GM23248 (cell line): ENCODE results near the gene QKI. TPM values are rescaled to one million over a fixed set of nuclear protein-coding genes. Genes with fewer than 3 reads are reported as not detected.

Source experiments
- DNase-seq: peaks from one replicate; pipeline ENCODE4 v3.0.0-alpha.2; 2015
- H2AFZ ChIP-seq: fragments of 200-600 bp; sonication (generic); 2 replicates; pipeline ENCODE4 v1.6.1; 2016; ENCODE audit warnings: antibody characterized with exemption
- H3F3A ChIP-seq: fragments of 200-600 bp; sonication (generic); 2 replicates; pipeline ENCODE4 v1.6.1; 2016; ENCODE audit warnings: mild to moderate bottlenecking, antibody characterized with exemption, mixed run types; ENCODE audit not compliant: insufficient read depth
- H3K27ac ChIP-seq: fragments of 200-600 bp; sonication (generic); 2 replicates; pipeline ENCODE4 v1.5.1; 2016; ENCODE audit warnings: mild to moderate bottlenecking
- H3K27me3 ChIP-seq: fragments of 200-600 bp; sonication (generic); replicated peaks from 2 replicates; pipeline ENCODE4 v1.6.1; 2016; ENCODE audit warnings: mild to moderate bottlenecking; ENCODE audit not compliant: insufficient read depth
- H3K36me3 ChIP-seq: fragments of 200-600 bp; sonication (generic); 2 replicates; pipeline ENCODE4 v1.6.1; 2016; ENCODE audit warnings: low read depth, mild to moderate bottlenecking
- H3K4me1 ChIP-seq: fragments of 200-600 bp; sonication (generic); 2 replicates; pipeline ENCODE4 v1.6.1; 2016; ENCODE audit warnings: mild to moderate bottlenecking; ENCODE audit not compliant: insufficient read depth
- H3K4me2 ChIP-seq: fragments of 200-600 bp; sonication (generic); one replicate; pipeline ENCODE4 v1.6.1; 2016; ENCODE audit warnings: mild to moderate bottlenecking; ENCODE audit not compliant: unreplicated experiment
- H3K4me3 ChIP-seq: fragments of 200-600 bp; sonication (generic); 2 replicates; pipeline ENCODE4 v1.5.1; 2016; ENCODE audit warnings: mild to moderate bottlenecking
- H3K79me2 ChIP-seq: fragments of 200-600 bp; sonication (generic); 2 replicates; pipeline ENCODE4 v1.6.1; 2016; ENCODE audit warnings: mild to moderate bottlenecking; ENCODE audit not compliant: insufficient read depth
- H3K9ac ChIP-seq: fragments of 200-600 bp; sonication (generic); 2 replicates; pipeline ENCODE4 v1.6.1; 2016; ENCODE audit warnings: mild to moderate bottlenecking
- H3K9me2 ChIP-seq: fragments of 200-600 bp; sonication (generic); 2 replicates; pipeline ENCODE4 v1.6.1; 2016; ENCODE audit warnings: mixed run types, mild to moderate bottlenecking, moderate library complexity; ENCODE audit not compliant: insufficient read depth
- H3K9me3 ChIP-seq: fragments of 200-600 bp; sonication (generic); one replicate; pipeline ENCODE4 v1.6.1; 2017; ENCODE audit warnings: low read depth
- H4K20me1 ChIP-seq: fragments of 200-600 bp; sonication (generic); 2 replicates; pipeline ENCODE4 v1.6.0; 2016; ENCODE audit not compliant: insufficient read depth
- EZH2 ChIP-seq: fragments of 200-600 bp; sonication (generic); IDR thresholded peaks from 2 replicates; pipeline ENCODE4 v1.6.1; 2018; ENCODE audit warnings: antibody characterized with exemption, mild to moderate bottlenecking; ENCODE audit not compliant: insufficient read depth, poor library complexity, severe bottlenecking
- EZH2phosphoT487 ChIP-seq: fragments of 200-600 bp; sonication (generic); IDR thresholded peaks from 2 replicates; pipeline ENCODE4 v1.6.1; 2018; ENCODE audit warnings: antibody characterized with exemption, moderate library complexity, mild to moderate bottlenecking, low read depth; ENCODE audit not compliant: insufficient read depth
- WGBS, 2 experiments: methylation state at CpG; one replicate each; pipeline ENCODE4 v1.1.6; 2015 to 2017; ENCODE audit warnings: low lambda C conversion rate in 2 of 2, low coverage in 1 of 2; ENCODE audit errors: missing lambda C conversion rate in 2 of 2; 5-methylcytosine and 5-hydroxymethylcytosine counted together
- in situ Hi-C: fragments of 300-500 bp; cut with MboI; formaldehyde crosslinking; loops from 2 replicates; pipeline ENCODE4 v1.15.0; 2020
- polyA plus RNA-seq: library from polyadenylated mRNA; unstranded; fragments of >200 nt; fragmentation: Nextera tagmentation; extraction: Ambion mirVana; gene quantifications from 2 replicates; pipeline ENCODE4 v1.2.1, GENCODE V29; 2016
- total RNA-seq: library from RNA; depleted of rRNA; stranded (reverse); fragments of >200 nt; shearing (Covaris generic); gene quantifications from 2 replicates; pipeline ENCODE4 v1.2.3, GENCODE V29; 2014

Gene QKI
- total and polyA plus RNA-seq, 2 experiments from 2014 or later: 13.6 to 145 TPM

GRCh38 chr6:163404825-163405265, 9.7 kb upstream of the QKI start:
- Histone ChIP-seq H3K9ac (peak overlapping the region; percentile 81), H3F3A (peaks cover 14% of the 10 kb centered on the region; the same call in 1 of the 2 replicates), H3K4me3 (0 out of 2 replicates have a peak overlapping the region, but pooled peaks have one; percentile 66), H3K9me3 (no peaks in the 10 kb centered on the region), H3K27me3 (no peaks in the 10 kb centered on the region), H3K36me3 (no peaks in the 10 kb centered on the region), H3K27ac (peak overlapping the region; percentile 67), H2AFZ (peak overlapping the region; percentile 97), H3K4me2 (peak overlapping the region; percentile 94), H3K79me2 (no peaks in the 10 kb centered on the region), H3K9me2 (no peaks in the 10 kb centered on the region), H3K4me1 (peaks cover 23% of the 10 kb centered on the region), H4K20me1 (no peaks in the 10 kb centered on the region)
- TF ChIP-seq EZH2phosphoT487: no peak
- peak; percentile 80 for DNase-seq
- in situ Hi-C loops: no loop called here
- WGBS, 2 experiments: 43 to 48% methylated on average over 10 of the region's 10 CpGs

GRCh38 chr6:163405412-163406309, 8.9 kb upstream of the QKI start:
- WGBS, 2 experiments: 21% methylated on average over 18 of the region's 18 CpGs
- Histone ChIP-seq H4K20me1 (no peaks in the 10 kb centered on the region), H3K4me2 (peak overlapping the region; percentile 94), H3K9ac (peak overlapping the region; percentile 81), H3K79me2 (no peaks in the 10 kb centered on the region), H2AFZ (peak overlapping the region; percentile 97), H3F3A (peaks cover 14% of the 10 kb centered on the region; the same call in 1 of the 2 replicates), H3K4me1 (peaks cover 23% of the 10 kb centered on the region), H3K27ac (peak overlapping the region; percentile 67), H3K27me3 (no peaks in the 10 kb centered on the region), H3K9me3 (no peaks in the 10 kb centered on the region), H3K36me3 (no peaks in the 10 kb centered on the region), H3K9me2 (no peaks in the 10 kb centered on the region), H3K4me3 (peak overlapping the region; percentile 66)
- no peak for TF ChIP-seq EZH2phosphoT487
- no peak for TF ChIP-seq EZH2
- peak; percentile 67 for DNase-seq
- in situ Hi-C loops: no loop called here

GRCh38 chr6:163406366-163406765, 8.2 kb upstream of the QKI start:
- no peaks in the 10 kb centered on the region for H3K36me3 ChIP-seq
- no peaks in the 10 kb centered on the region for H3K9me3 ChIP-seq
- in situ Hi-C loops: no loop called here
- peaks cover 23% of the 10 kb centered on the region for H3K4me1 ChIP-seq
- H4K20me1 ChIP-seq: no peaks in the 10 kb centered on the region
- WGBS, 2 experiments: 88 to 100% methylated on average over 1 of the region's 1 CpG
- peak overlapping the region; percentile 97 for H2AFZ ChIP-seq
- TF ChIP-seq EZH2phosphoT487: no peak
- peaks cover under 1% of the 10 kb centered on the region; the same call in 1 of the 2 replicates for H3K79me2 ChIP-seq
- DNase-seq: peak; percentile 20
- peak overlapping the region; percentile 67 for H3K27ac ChIP-seq
- H3K27me3 ChIP-seq: no peaks in the 10 kb centered on the region
- no peaks in the 10 kb centered on the region for H3K9me2 ChIP-seq
- H3K4me2 ChIP-seq: peak overlapping the region; percentile 94
- H3K9ac ChIP-seq: peak overlapping the region; percentile 81
- H3K4me3 ChIP-seq: peak overlapping the region; percentile 66
- peaks cover 14% of the 10 kb centered on the region; the same call in 1 of the 2 replicates for H3F3A ChIP-seq

- in situ Hi-C loops: no loop called here
- Histone ChIP-seq H3F3A (peaks cover 14% of the 10 kb centered on the region; the same call in 1 of the 2 replicates), H3K36me3 (no peaks in the 10 kb centered on the region), H2AFZ (peak overlapping the region; percentile 97), H3K27ac (peak overlapping the region; percentile 67; the same call in 1 of the 2 replicates), H4K20me1 (no peaks in the 10 kb centered on the region), H3K4me3 (no peak overlapping the region), H3K9me3 (no peaks in the 10 kb centered on the region), H3K4me1 (peaks cover 23% of the 10 kb centered on the region), H3K27me3 (no peaks in the 10 kb centered on the region), H3K9ac (no peak overlapping the region), H3K9me2 (no peaks in the 10 kb centered on the region), H3K79me2 (peaks cover 5% of the 10 kb centered on the region), H3K4me2 (no peak overlapping the region)
- TF ChIP-seq EZH2phosphoT487 (no peak), EZH2 (no peak)
- no peak for DNase-seq
- 97 to 100% methylated on average over 2 of the region's 2 CpGs for WGBS, 2 experiments
These were observed 7.7 kb upstream of the QKI start for GRCh38 chr6:163406830-163407229.
